ENCODE data around the gene PCDHGA6.
A peak's percentile ranks its signal among the peaks of the same experiment; 100 is the strongest.
"Not testable (repeated sequence)": the region's sequence is repeated elsewhere in the genome, so short reads cannot be mapped to it uniquely, and the experiment has no call there.

Gene PCDHGA6

GRCh38 chr5:141343242-141343952, 30.3 kb upstream of the PCDHGA6 start, which contains the start of gene PCDHGA3:
Gene PCDHGA3, plus strand, starts transcription at chr5:141343829. Its CDS starts 205 bp downstream, at chr5:141344034.
- Histone ChIP-seq H3K4me3 (no peak within 1 kb of the TSS), H3K9ac (ENCODE audit: insufficient read length) (no peak within 1 kb of the TSS), H3K9me3 (ENCODE audit: low read depth, low read length) (no peaks in the 10 kb centered on the region), H3K27ac (no peak within 1 kb of the TSS), H3K36me3 (ENCODE audit: insufficient read depth, low read length) (no peaks in the 10 kb centered on the region)
- DNase-seq (ENCODE audit: low read depth, low spot score) = no peak
- TF ChIP-seq FOXP2 (optimal IDR thresholded peaks at IDR 0.05; ENCODE audit: control extremely low read depth, extremely low read length, insufficient read depth) (no peak), POLR2AphosphoS5 (IDR thresholded peaks at IDR 0.05; ENCODE audit: borderline replicate concordance, low read depth, low read length) (no peak), EZH2 (IDR thresholded peaks at IDR 0.05) (no peak)

- no peak for DNase-seq (ENCODE audit: low read depth, low spot score)
- Histone ChIP-seq H3K27ac (no peak overlapping the region), H3K4me3 (no peak overlapping the region), H3K9me3 (ENCODE audit: low read depth, low read length) (no peaks in the 10 kb centered on the region), H3K36me3 (ENCODE audit: insufficient read depth, low read length) (no peaks in the 10 kb centered on the region), H3K9ac (ENCODE audit: insufficient read length) (no peak overlapping the region)
- TF ChIP-seq FOXP2 (optimal IDR thresholded peaks at IDR 0.05; ENCODE audit: control extremely low read depth, extremely low read length, insufficient read depth) (no peak), EZH2 (IDR thresholded peaks at IDR 0.05) (no peak), POLR2AphosphoS5 (IDR thresholded peaks at IDR 0.05; ENCODE audit: borderline replicate concordance, low read depth, low read length) (no peak)
Observed at GRCh38 chr5:141343953-141344463, 29.7 kb upstream of the PCDHGA6 start.

- no peak overlapping the region for H3K27ac ChIP-seq
- H3K36me3 ChIP-seq (ENCODE audit: insufficient read depth, low read length) = no peaks in the 10 kb centered on the region
- no peak overlapping the region for H3K9ac ChIP-seq (ENCODE audit: insufficient read length)
- TF ChIP-seq POLR2AphosphoS5 (IDR thresholded peaks at IDR 0.05; ENCODE audit: borderline replicate concordance, low read depth, low read length) = no peak
- no peak for TF ChIP-seq EZH2 (IDR thresholded peaks at IDR 0.05)
- TF ChIP-seq FOXP2 (optimal IDR thresholded peaks at IDR 0.05; ENCODE audit: control extremely low read depth, extremely low read length, insufficient read depth) = no peak
- no peak overlapping the region for H3K4me3 ChIP-seq
- DNase-seq (ENCODE audit: low read depth, low spot score) = no peak
- no peaks in the 10 kb centered on the region for H3K9me3 ChIP-seq (ENCODE audit: low read depth, low read length)
Observed at GRCh38 chr5:141345327-141345726, 28.4 kb upstream of the PCDHGA6 start.

GRCh38 chr5:141346017-141346416, 27.7 kb upstream of the PCDHGA6 start:
- not testable (repeated sequence) for H3K36me3 ChIP-seq (ENCODE audit: insufficient read depth, low read length); H3K4me3 ChIP-seq; DNase-seq (ENCODE audit: low read depth, low spot score); H3K9ac ChIP-seq (ENCODE audit: insufficient read length); H3K27ac ChIP-seq; H3K9me3 ChIP-seq (ENCODE audit: low read depth, low read length)

- no peak within 1 kb of the TSS for H3K9ac ChIP-seq (ENCODE audit: insufficient read length)
- H3K36me3 ChIP-seq (ENCODE audit: insufficient read depth, low read length) = no peaks in the 10 kb centered on the region
- H3K4me3 ChIP-seq = peak within 1 kb of the TSS; percentile 21; the same call in 1 of the 2 replicates
- H3K27ac ChIP-seq = no peak within 1 kb of the TSS
- DNase-seq (ENCODE audit: low read depth, low spot score) = no peak
- TF ChIP-seq FOXP2 (optimal IDR thresholded peaks at IDR 0.05; ENCODE audit: control extremely low read depth, extremely low read length, insufficient read depth) = no peak
- TF ChIP-seq POLR2AphosphoS5 (IDR thresholded peaks at IDR 0.05; ENCODE audit: borderline replicate concordance, low read depth, low read length) = no peak
- no peak for TF ChIP-seq EZH2 (IDR thresholded peaks at IDR 0.05)
- H3K9me3 ChIP-seq (ENCODE audit: low read depth, low read length) = no peaks in the 10 kb centered on the region; the same call in 1 of the 2 replicates
Observed at GRCh38 chr5:141349917-141350619, 23.6 kb upstream of the PCDHGA6 start, which contains the start of gene PCDHGB1. Gene PCDHGB1, plus strand, starts transcription at chr5:141350099. Its CDS starts 162 bp downstream, at chr5:141350261.

GRCh38 chr5:141351591-141351990, 22.1 kb upstream of the PCDHGA6 start:
- Histone ChIP-seq H3K9ac (ENCODE audit: insufficient read length) (no peak overlapping the region), H3K4me3 (no peak overlapping the region), H3K27ac (no peak overlapping the region), H3K36me3 (ENCODE audit: insufficient read depth, low read length) (no peaks in the 10 kb centered on the region), H3K9me3 (ENCODE audit: low read depth, low read length) (no peaks in the 10 kb centered on the region; the same call in 1 of the 2 replicates)
- no peak for DNase-seq (ENCODE audit: low read depth, low spot score)
- TF ChIP-seq FOXP2 (optimal IDR thresholded peaks at IDR 0.05; ENCODE audit: control extremely low read depth, extremely low read length, insufficient read depth) (no peak), POLR2AphosphoS5 (IDR thresholded peaks at IDR 0.05; ENCODE audit: borderline replicate concordance, low read depth, low read length) (no peak), EZH2 (IDR thresholded peaks at IDR 0.05) (no peak)

GRCh38 chr5:141354900-141355469, 18.7 kb upstream of the PCDHGA6 start, which contains the start of gene PCDHGA4:
Gene PCDHGA4, plus strand, starts transcription at chr5:141355021. Its CDS starts 87 bp downstream, at chr5:141355108.
- no peak for TF ChIP-seq FOXP2 (optimal IDR thresholded peaks at IDR 0.05; ENCODE audit: control extremely low read depth, extremely low read length, insufficient read depth)
- no peak for TF ChIP-seq POLR2AphosphoS5 (IDR thresholded peaks at IDR 0.05; ENCODE audit: borderline replicate concordance, low read depth, low read length)
- no peak for TF ChIP-seq EZH2 (IDR thresholded peaks at IDR 0.05)
- DNase-seq (ENCODE audit: low read depth, low spot score) = no peak
- H3K27ac ChIP-seq = no peak within 1 kb of the TSS
- H3K36me3 ChIP-seq (ENCODE audit: insufficient read depth, low read length) = no peaks in the 10 kb centered on the region
- H3K4me3 ChIP-seq = no peak within 1 kb of the TSS
- no peak within 1 kb of the TSS for H3K9ac ChIP-seq (ENCODE audit: insufficient read length)
- no peaks in the 10 kb centered on the region; the same call in 1 of the 2 replicates for H3K9me3 ChIP-seq (ENCODE audit: low read depth, low read length)

GRCh38 chr5:141355641-141356040, 18.1 kb upstream of the PCDHGA6 start:
- Histone ChIP-seq H3K4me3 (no peak overlapping the region), H3K36me3 (ENCODE audit: insufficient read depth, low read length) (no peaks in the 10 kb centered on the region), H3K9me3 (ENCODE audit: low read depth, low read length) (no peaks in the 10 kb centered on the region; the same call in 1 of the 2 replicates), H3K9ac (ENCODE audit: insufficient read length) (no peak overlapping the region), H3K27ac (no peak overlapping the region)
- no peak for DNase-seq (ENCODE audit: low read depth, low spot score)
- TF ChIP-seq POLR2AphosphoS5 (IDR thresholded peaks at IDR 0.05; ENCODE audit: borderline replicate concordance, low read depth, low read length) (no peak), EZH2 (IDR thresholded peaks at IDR 0.05) (no peak), FOXP2 (optimal IDR thresholded peaks at IDR 0.05; ENCODE audit: control extremely low read depth, extremely low read length, insufficient read depth) (no peak)
